HUES64 (cell line): ENCODE measurements around the gene AGPS.
"Not testable (repeated sequence)": the region's sequence is repeated elsewhere in the genome, so short reads cannot be mapped to it uniquely, and the experiment has no call there.

ENCODE experiments used
- H3K27ac ChIP-seq: 2 replicates; pipeline ENCODE4 v1.7.0; 2013; ENCODE audit warnings: low read depth, low read length, inconsistent platforms
- H3K27me3 ChIP-seq: 2 replicates; pipeline ENCODE4 v1.6.1; 2013; ENCODE audit warnings: mild to moderate bottlenecking, low read length; ENCODE audit not compliant: insufficient read depth
- H3K36me3 ChIP-seq: 2 replicates; pipeline ENCODE4 v1.6.1; 2013; ENCODE audit warnings: mild to moderate bottlenecking, low read length; ENCODE audit not compliant: insufficient read depth
- H3K4me1 ChIP-seq: 2 replicates; pipeline ENCODE4 v1.6.1; 2013; ENCODE audit warnings: mild to moderate bottlenecking, low read length, moderate library complexity; ENCODE audit not compliant: insufficient read depth
- H3K4me3 ChIP-seq: 2 replicates; pipeline ENCODE4 v1.5.1; 2013; ENCODE audit warnings: mild to moderate bottlenecking, low read length, moderate library complexity
- H3K9ac ChIP-seq: 2 replicates; pipeline ENCODE4 v1.6.1; 2013; ENCODE audit warnings: mild to moderate bottlenecking, low read depth, low read length
- H3K9me3 ChIP-seq: 2 replicates; pipeline ENCODE4 v1.6.1; 2013; ENCODE audit warnings: low read depth, low read length; ENCODE audit not compliant: insufficient read depth
- WGBS: fragments of 150-250, 120-280 bp; methylation state at CpG from one replicate; pipeline ENCODE4 v1.1.7; 2013; ENCODE audit warnings: missing lambda C conversion rate; 5-methylcytosine and 5-hydroxymethylcytosine counted together

Gene AGPS

GRCh38 chr2:177474998-177475397, 82.4 kb downstream of the AGPS start:
- H3K9me3 ChIP-seq = peaks cover 13% of the 10 kb centered on the region; the same call in 1 of the 2 replicates
- peaks cover 19% of the 10 kb centered on the region; the same call in 1 of the 2 replicates for H3K36me3 ChIP-seq
- H3K27ac ChIP-seq = no peak overlapping the region
- no peaks in the 10 kb centered on the region for H3K27me3 ChIP-seq
- H3K4me1 ChIP-seq = no peaks in the 10 kb centered on the region
- H3K9ac ChIP-seq = no peak overlapping the region
- 90% methylated on average over 1 of the region's 1 CpG for WGBS
- no peak overlapping the region for H3K4me3 ChIP-seq

- Histone ChIP-seq H3K27me3 (no peaks in the 10 kb centered on the region), H3K9ac (no peak overlapping the region), H3K27ac (no peak overlapping the region), H3K4me1 (no peaks in the 10 kb centered on the region), H3K36me3 (peaks cover 8% of the 10 kb centered on the region; the same call in 1 of the 2 replicates), H3K4me3 (no peak overlapping the region), H3K9me3 (0 out of 2 replicates have a peak, but pooled peaks cover under 1% of the 10 kb centered on the region)
- 98% methylated on average over 4 of the region's 5 CpGs for WGBS
Measured at GRCh38 chr2:177476897-177477296, 84.3 kb downstream of the AGPS start.

GRCh38 chr2:177478029-177478428, 85.5 kb downstream of the AGPS start:
- H3K27ac ChIP-seq = no peak overlapping the region
- H3K4me1 ChIP-seq = no peaks in the 10 kb centered on the region
- peaks cover 15% of the 10 kb centered on the region; the same call in 1 of the 2 replicates for H3K36me3 ChIP-seq
- no peaks in the 10 kb centered on the region for H3K27me3 ChIP-seq
- H3K9me3 ChIP-seq = no peaks in the 10 kb centered on the region
- 100% methylated on average over 2 of the region's 2 CpGs for WGBS
- no peak overlapping the region for H3K9ac ChIP-seq
- no peak overlapping the region for H3K4me3 ChIP-seq

- H3K27ac ChIP-seq = no peak overlapping the region
- WGBS = 94% methylated on average over 2 of the region's 2 CpGs
- H3K36me3 ChIP-seq = peaks cover 19% of the 10 kb centered on the region
- no peaks in the 10 kb centered on the region for H3K27me3 ChIP-seq
- no peak overlapping the region for H3K9ac ChIP-seq
- no peaks in the 10 kb centered on the region for H3K4me1 ChIP-seq
- no peaks in the 10 kb centered on the region for H3K9me3 ChIP-seq
- H3K4me3 ChIP-seq = no peak overlapping the region
Measured at GRCh38 chr2:177478907-177479306, 86.3 kb downstream of the AGPS start.

GRCh38 chr2:177482195-177482594, 89.6 kb downstream of the AGPS start:
- Histone ChIP-seq H3K27me3 (no peaks in the 10 kb centered on the region), H3K36me3 (peaks cover 30% of the 10 kb centered on the region), H3K9me3 (no peaks in the 10 kb centered on the region), H3K27ac (no peak overlapping the region), H3K4me1 (no peaks in the 10 kb centered on the region), H3K9ac (no peak overlapping the region), H3K4me3 (no peak overlapping the region)

GRCh38 chr2:177483531-177483930, 91.0 kb downstream of the AGPS start:
- 92% methylated on average over 2 of the region's 2 CpGs for WGBS
- Histone ChIP-seq H3K4me1 (no peaks in the 10 kb centered on the region), H3K27ac (no peak overlapping the region), H3K27me3 (no peaks in the 10 kb centered on the region), H3K9me3 (no peaks in the 10 kb centered on the region), H3K36me3 (peaks cover 28% of the 10 kb centered on the region), H3K4me3 (no peak overlapping the region), H3K9ac (no peak overlapping the region)

GRCh38 chr2:177484180-177484795, 91.7 kb downstream of the AGPS start:
- H3K4me3 ChIP-seq = no peak overlapping the region
- WGBS = 95% methylated on average over 14 of the region's 14 CpGs
- peaks cover 28% of the 10 kb centered on the region for H3K36me3 ChIP-seq

GRCh38 chr2:177485657-177486056, 93.1 kb downstream of the AGPS start:
- WGBS = 83% methylated on average over 4 of the region's 5 CpGs
- H3K27ac ChIP-seq, H3K4me1 ChIP-seq, H3K9me3 ChIP-seq, H3K27me3 ChIP-seq, H3K4me3 ChIP-seq, H3K9ac ChIP-seq: not testable (repeated sequence)
- H3K36me3 ChIP-seq = peaks cover 25% of the 10 kb centered on the region

More at GRCh38 chr2:177484180-177484795, 91.7 kb downstream of the AGPS start:
- no peaks in the 10 kb centered on the region for H3K27me3 ChIP-seq
- no peaks in the 10 kb centered on the region for H3K9me3 ChIP-seq
- H3K9ac ChIP-seq = no peak overlapping the region
- no peaks in the 10 kb centered on the region for H3K4me1 ChIP-seq
- no peak overlapping the region for H3K27ac ChIP-seq

- H3K9me3 ChIP-seq = no peaks in the 10 kb centered on the region
- peaks cover 23% of the 10 kb centered on the region for H3K36me3 ChIP-seq
- no peak overlapping the region for H3K4me3 ChIP-seq
- H3K4me1 ChIP-seq = no peaks in the 10 kb centered on the region
- no peaks in the 10 kb centered on the region for H3K27me3 ChIP-seq
- H3K9ac ChIP-seq = no peak overlapping the region
- H3K27ac ChIP-seq = no peak overlapping the region
- WGBS = 65% methylated on average over 2 of the region's 2 CpGs
Measured at GRCh38 chr2:177489719-177490301, 97.2 kb downstream of the AGPS start.

- Histone ChIP-seq H3K27ac (no peak overlapping the region), H3K9me3 (no peaks in the 10 kb centered on the region), H3K36me3 (peaks cover 45% of the 10 kb centered on the region), H3K4me1 (no peaks in the 10 kb centered on the region), H3K4me3 (no peak overlapping the region), H3K9ac (no peak overlapping the region), H3K27me3 (no peaks in the 10 kb centered on the region)
- no CpG with 5 or more reads among the region's 2 CpGs for WGBS
Measured at GRCh38 chr2:177495945-177496344, 103.4 kb downstream of the AGPS start.

- H3K9ac ChIP-seq = no peak overlapping the region
- peaks cover 45% of the 10 kb centered on the region for H3K36me3 ChIP-seq
- no peaks in the 10 kb centered on the region for H3K27me3 ChIP-seq
- no peaks in the 10 kb centered on the region for H3K4me1 ChIP-seq
- WGBS = 94% methylated on average over 2 of the region's 2 CpGs
- H3K9me3 ChIP-seq = no peaks in the 10 kb centered on the region
- H3K27ac ChIP-seq = no peak overlapping the region
- H3K4me3 ChIP-seq = no peak overlapping the region
Measured at GRCh38 chr2:177496921-177497320, 104.3 kb downstream of the AGPS start.
